Progenitor cell of endocrine pancreas (in vitro differentiated cells): Measurements from ENCODE around the gene SLC41A3. TPM values are rescaled to one million over a fixed set of nuclear protein-coding genes. Genes with fewer than 3 reads are reported as not detected.

ENCODE experiments used
- DNase-seq: peaks from one replicate; pipeline ENCODE4 v3.0.0; 2021; ENCODE audit warnings: low spot score; ENCODE audit not compliant: unreplicated experiment
- H3K27ac Mint-ChIP-seq: 2 replicates; pipeline ENCODE4 v1.8.0; 2021; ENCODE audit warnings: mild to moderate bottlenecking, moderate library complexity, mixed read lengths
- H3K27me3 Mint-ChIP-seq: 2 replicates; pipeline ENCODE4 v1.8.0; 2021; ENCODE audit warnings: mixed read lengths
- H3K36me3 Mint-ChIP-seq: 2 replicates; pipeline ENCODE4 v1.8.0; 2022; ENCODE audit warnings: mixed read lengths; ENCODE audit not compliant: insufficient read depth
- H3K4me1 Mint-ChIP-seq: 2 replicates; pipeline ENCODE4 v1.8.0; 2021; ENCODE audit warnings: low read depth, mixed read lengths
- H3K4me3 Mint-ChIP-seq: 2 replicates; pipeline ENCODE4 v1.8.0; 2021; ENCODE audit warnings: low read depth, mild to moderate bottlenecking, moderate library complexity, mixed read lengths
- H3K9me3 Mint-ChIP-seq: 2 replicates; pipeline ENCODE4 v1.8.0; 2021; ENCODE audit warnings: low read depth, mixed read lengths
- total RNA-seq: library from RNA; stranded (reverse); gene quantifications from 2 replicates; pipeline ENCODE4 v1.2.1, GENCODE V29; 2021
- TF ChIP-seq, protein P1 (sequence below): fragments of 200-600 bp; sonication (generic); IDR thresholded peaks from one replicate; pipeline ENCODE4 v1.5.0; 2021; ENCODE audit warnings: antibody characterized with exemption, mild to moderate bottlenecking; ENCODE audit not compliant: unreplicated experiment

Gene SLC41A3
- total RNA-seq, 1 donor from 2014 or later, result 62.4 TPM

GRCh38 chr3:126130981-126131745 is 47.2 kb upstream of the SLC41A3 start:
- Mint-ChIP-seq H3K9me3 (no peaks in the 10 kb centered on the region), H3K27me3 (peaks cover 23% of the 10 kb centered on the region), H3K36me3 (no peaks in the 10 kb centered on the region), H3K27ac (no peak overlapping the region), H3K4me3 (no peak overlapping the region), H3K4me1 (no peaks in the 10 kb centered on the region)
- no peak for DNase-seq
- TF ChIP-seq, protein P1, sequence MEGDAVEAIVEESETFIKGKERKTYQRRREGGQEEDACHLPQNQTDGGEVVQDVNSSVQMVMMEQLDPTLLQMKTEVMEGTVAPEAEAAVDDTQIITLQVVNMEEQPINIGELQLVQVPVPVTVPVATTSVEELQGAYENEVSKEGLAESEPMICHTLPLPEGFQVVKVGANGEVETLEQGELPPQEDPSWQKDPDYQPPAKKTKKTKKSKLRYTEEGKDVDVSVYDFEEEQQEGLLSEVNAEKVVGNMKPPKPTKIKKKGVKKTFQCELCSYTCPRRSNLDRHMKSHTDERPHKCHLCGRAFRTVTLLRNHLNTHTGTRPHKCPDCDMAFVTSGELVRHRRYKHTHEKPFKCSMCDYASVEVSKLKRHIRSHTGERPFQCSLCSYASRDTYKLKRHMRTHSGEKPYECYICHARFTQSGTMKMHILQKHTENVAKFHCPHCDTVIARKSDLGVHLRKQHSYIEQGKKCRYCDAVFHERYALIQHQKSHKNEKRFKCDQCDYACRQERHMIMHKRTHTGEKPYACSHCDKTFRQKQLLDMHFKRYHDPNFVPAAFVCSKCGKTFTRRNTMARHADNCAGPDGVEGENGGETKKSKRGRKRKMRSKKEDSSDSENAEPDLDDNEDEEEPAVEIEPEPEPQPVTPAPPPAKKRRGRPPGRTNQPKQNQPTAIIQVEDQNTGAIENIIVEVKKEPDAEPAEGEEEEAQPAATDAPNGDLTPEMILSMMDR, result no peak

- no peak for DNase-seq
- Mint-ChIP-seq H3K4me1 (no peaks in the 10 kb centered on the region), H3K36me3 (no peaks in the 10 kb centered on the region), H3K27ac (no peak overlapping the region), H3K4me3 (no peak overlapping the region), H3K27me3 (peaks cover 17% of the 10 kb centered on the region), H3K9me3 (no peaks in the 10 kb centered on the region)
- TF ChIP-seq, protein P1, result no peak
Observed at GRCh38 chr3:126130081-126130855, 46.3 kb upstream of the SLC41A3 start.

GRCh38 chr3:126129398-126129891 is 45.5 kb upstream of the SLC41A3 start:
- Mint-ChIP-seq H3K9me3 (no peaks in the 10 kb centered on the region), H3K4me3 (no peak overlapping the region), H3K27ac (no peak overlapping the region), H3K4me1 (no peaks in the 10 kb centered on the region), H3K27me3 (peaks cover 13% of the 10 kb centered on the region), H3K36me3 (no peaks in the 10 kb centered on the region)
- TF ChIP-seq, protein P1, result no peak
- no peak for DNase-seq

DNA sequence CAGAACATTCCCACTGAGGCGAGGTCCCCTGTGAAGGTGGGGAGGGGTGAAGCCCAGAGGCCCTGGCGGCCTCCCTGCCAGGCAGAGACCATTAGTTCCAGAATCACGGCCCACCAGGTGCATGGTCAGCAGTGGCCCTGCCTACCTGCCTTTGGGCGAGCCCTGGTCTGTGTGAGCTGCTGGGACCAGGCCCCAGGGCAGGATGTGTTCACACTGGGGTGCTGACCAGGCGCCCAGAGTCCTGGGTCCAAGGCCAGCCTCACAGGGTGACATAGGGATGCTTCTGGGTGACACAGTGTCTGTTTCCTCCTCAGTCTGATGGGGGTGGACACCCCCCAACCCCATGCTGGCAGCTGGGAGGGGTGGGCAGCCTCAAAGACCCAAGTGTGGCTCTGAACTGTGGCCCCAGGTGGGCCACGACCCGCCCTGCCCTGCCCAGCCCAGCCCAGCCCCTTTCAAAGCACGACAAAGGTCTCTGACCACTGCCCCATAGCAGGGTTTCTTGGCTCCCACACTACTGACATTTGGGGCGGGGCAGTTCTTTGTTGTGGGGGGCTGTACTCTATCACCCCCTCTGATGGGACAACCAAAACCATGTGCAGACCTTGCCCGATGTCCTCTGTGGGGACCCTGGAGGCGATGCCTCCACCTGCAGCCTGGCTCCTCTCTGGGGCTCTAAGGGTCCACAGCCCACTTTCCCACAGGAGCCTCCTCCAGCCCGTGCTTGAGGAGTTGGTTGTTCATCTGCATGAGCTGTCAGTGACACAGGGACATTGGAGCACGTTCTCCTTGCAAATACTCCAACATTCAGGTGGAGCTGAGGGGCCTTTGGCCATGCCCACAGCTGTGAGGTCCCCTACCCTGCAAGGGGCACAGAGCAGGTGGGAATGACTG is 44.8 kb upstream of the SLC41A3 start:
- peaks cover 10% of the 10 kb centered on the region for H3K27me3 Mint-ChIP-seq
- H3K36me3 Mint-ChIP-seq, result no peaks in the 10 kb centered on the region
- H3K4me3 Mint-ChIP-seq, result no peak overlapping the region
- H3K9me3 Mint-ChIP-seq, result no peaks in the 10 kb centered on the region
- no peak overlapping the region for H3K27ac Mint-ChIP-seq
- DNase-seq, result no peak
- no peaks in the 10 kb centered on the region for H3K4me1 Mint-ChIP-seq
- TF ChIP-seq, protein P1, result no peak

GRCh38 chr3:126127904-126128303 is 44.0 kb upstream of the SLC41A3 start:
- peaks cover 8% of the 10 kb centered on the region for H3K27me3 Mint-ChIP-seq
- no peaks in the 10 kb centered on the region for H3K4me1 Mint-ChIP-seq
- no peaks in the 10 kb centered on the region for H3K36me3 Mint-ChIP-seq
- no peak overlapping the region for H3K4me3 Mint-ChIP-seq
- DNase-seq, result no peak
- H3K27ac Mint-ChIP-seq, result no peak overlapping the region
- TF ChIP-seq, protein P1, result no peak
- no peaks in the 10 kb centered on the region for H3K9me3 Mint-ChIP-seq
